Cardiac fibroblast (primary cell): ENCODE data around the gene PTPRJ.

Experiments used
- DNase-seq, 2 donors: peaks; one replicate each; pipeline versions ENCODE4 v3.0.0 to v3.0.0-alpha.2; 2010; ENCODE audit warnings: low read depth in 2 of 2
- H3K4me3 ChIP-seq, 2 donors: replicated peaks in 1 of 2; 1 replicate in 1 of 2; 2 replicates in 1 of 2; pipeline ENCODE4 v1.5.1; 2011; ENCODE audit warnings: low read depth in 2 of 2, low read length in 2 of 2, mild to moderate bottlenecking in 2 of 2, moderate library complexity in 1 of 2
- TF ChIP-seq, protein P1 (sequence below): IDR thresholded peaks from one replicate; pipeline ENCODE4 v1.5.1; 2011; ENCODE audit warnings: low read depth, mild to moderate bottlenecking, low read length, inconsistent platforms

Gene PTPRJ

DNA sequence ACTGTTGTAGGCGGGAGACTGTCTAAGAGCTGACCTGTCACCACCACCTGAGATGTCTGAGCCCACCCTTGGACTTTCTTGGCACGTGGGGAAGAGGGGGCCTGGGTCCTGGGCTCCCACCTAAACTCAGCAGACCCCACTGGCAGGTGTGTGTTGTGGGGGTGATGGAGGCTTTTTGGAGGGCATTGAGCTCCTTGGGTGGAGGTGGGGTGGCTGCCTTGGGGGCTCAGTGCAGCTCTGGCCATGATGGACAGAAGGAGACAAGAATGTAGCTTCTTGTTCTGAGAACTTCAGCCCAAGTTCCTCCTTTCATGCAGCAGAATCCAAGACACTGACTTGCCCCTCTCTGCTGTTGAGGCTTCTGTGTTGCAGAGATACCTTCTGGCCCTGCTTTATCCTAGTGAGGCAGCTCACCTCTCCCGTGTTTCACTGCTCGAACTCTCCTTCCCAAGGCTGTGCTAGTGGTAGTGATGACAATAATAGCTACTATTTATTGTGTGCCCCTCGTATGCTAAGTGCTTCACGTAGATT is 119.6 kb downstream of the PTPRJ start:
- DNase-seq: no peak
- TF ChIP-seq, protein P1, sequence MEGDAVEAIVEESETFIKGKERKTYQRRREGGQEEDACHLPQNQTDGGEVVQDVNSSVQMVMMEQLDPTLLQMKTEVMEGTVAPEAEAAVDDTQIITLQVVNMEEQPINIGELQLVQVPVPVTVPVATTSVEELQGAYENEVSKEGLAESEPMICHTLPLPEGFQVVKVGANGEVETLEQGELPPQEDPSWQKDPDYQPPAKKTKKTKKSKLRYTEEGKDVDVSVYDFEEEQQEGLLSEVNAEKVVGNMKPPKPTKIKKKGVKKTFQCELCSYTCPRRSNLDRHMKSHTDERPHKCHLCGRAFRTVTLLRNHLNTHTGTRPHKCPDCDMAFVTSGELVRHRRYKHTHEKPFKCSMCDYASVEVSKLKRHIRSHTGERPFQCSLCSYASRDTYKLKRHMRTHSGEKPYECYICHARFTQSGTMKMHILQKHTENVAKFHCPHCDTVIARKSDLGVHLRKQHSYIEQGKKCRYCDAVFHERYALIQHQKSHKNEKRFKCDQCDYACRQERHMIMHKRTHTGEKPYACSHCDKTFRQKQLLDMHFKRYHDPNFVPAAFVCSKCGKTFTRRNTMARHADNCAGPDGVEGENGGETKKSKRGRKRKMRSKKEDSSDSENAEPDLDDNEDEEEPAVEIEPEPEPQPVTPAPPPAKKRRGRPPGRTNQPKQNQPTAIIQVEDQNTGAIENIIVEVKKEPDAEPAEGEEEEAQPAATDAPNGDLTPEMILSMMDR: no peak
- H3K4me3 ChIP-seq: no peak overlapping the region

DNA sequence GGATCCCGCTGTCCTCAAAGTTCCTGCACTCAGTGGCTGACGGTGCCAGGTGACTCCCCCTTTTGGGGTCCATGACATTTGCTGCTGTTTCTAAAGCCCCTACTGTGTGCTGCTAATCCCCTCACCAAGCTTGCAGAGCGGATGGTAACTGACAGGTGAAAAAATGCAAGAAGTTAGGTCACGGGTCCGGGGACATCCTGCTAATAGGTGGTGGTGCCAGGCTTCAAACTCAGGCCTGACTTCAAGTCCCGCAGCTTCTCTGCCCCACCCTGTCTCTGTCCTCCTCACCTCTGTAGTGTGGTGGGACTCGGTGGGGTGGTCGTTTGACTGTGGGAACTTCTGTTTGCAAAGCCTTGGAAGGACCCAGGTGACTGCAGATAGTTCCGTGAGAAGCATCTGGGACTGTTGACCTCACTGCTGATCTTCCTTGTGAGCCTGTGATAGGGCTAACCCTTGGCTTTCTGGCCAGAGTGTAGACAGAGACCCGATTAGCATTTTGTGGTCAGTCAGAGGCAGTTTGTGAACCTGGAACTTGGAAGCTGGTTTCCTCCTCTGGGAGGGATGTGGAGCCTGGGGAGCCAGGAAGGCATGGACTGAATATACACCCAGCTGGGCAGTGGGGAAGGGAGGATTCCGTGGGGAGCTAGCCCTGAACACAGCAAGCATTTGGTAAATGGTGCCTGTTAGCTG is 120.8 kb downstream of the PTPRJ start:
- TF ChIP-seq, protein P1: no peak
- no peak overlapping the region for H3K4me3 ChIP-seq
- DNase-seq: no peak

DNA sequence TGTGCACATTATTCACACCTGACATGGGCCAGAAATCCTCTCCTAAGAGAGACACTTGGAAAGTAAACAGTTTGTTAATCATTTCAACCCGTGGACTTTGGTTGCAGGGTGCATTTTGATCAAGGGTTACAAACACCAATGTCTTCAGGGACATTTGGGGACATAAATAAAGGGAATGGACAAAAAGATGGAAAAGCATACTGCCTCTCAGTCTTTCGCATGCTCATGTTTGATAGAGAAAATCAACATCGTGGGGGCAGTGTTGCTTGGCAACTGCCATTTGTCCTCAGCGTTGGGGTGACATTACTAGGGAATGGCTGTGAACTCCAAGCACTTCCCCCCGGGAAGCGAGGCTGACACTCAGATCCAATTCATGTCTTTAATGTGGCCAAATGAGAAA is 121.6 kb downstream of the PTPRJ start:
- DNase-seq: no peak
- H3K4me3 ChIP-seq: no peak overlapping the region
- TF ChIP-seq, protein P1: no peak

DNA sequence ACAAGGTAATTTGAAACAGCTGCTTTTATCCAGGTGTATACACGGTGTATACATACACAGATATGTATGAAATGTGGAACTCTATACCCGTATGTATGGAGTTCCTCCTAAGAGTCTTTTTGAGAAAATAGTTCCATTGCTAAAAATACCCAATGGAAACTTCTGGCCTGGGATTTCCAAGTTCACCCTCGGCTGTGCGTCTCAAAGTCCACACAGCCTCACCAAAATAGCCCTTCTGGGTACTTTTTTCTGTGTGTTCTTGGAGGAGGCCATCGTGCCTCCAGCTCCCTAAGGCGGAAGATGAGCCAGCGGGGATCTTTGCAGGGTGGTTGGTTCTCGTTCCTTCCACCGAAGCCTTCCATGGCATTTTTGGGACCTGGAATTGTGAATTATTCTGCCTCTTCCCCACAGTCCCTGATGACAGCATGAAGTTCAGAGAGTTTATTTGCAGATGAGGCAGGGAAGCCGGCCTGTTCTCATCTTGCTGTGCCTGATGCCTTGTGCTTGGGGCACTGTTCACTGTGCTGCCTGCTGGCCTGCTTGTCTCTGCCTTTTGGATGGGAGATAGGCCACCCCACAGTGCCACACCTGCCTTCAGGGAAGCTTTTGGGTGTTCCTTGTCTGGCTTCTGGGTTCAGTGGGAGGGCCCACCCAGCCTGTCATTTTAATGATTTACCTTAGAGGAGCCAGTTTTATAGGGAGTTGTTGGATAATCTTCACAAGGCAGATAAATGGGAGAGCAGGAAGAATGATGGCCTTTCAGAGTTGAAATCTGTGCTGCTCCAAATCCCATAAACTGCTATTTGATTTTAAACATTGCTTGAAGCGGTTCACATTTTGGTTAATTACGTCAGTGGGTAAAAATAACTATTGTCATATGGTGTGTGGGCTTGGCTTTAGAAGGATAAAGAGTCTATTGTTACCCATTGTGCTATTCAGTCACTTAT is 123.5 kb downstream of the PTPRJ start:
- no peak overlapping the region for H3K4me3 ChIP-seq
- TF ChIP-seq, protein P1: no peak
- DNase-seq: peak; percentile 20 to 22

DNA sequence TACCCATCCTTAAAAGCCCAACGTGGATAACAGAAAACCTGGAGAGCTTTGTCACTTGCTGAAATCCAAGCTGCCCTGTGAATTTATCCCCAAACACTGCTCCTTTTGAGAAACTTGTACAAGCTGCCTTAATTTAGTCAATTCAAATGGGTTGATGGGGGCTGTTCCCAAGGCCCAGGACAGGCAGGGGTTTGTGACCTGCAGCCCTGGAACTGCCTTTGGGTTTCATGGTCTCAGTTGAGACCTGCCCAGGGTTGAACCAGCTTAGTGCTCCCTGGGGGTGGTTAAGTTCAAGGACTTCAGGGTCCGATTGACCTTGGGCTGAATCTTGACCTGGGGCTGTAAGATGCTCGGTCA is 124.2 kb downstream of the PTPRJ start:
- TF ChIP-seq, protein P1: no peak
- no peak overlapping the region for H3K4me3 ChIP-seq
- DNase-seq: no peak

DNA sequence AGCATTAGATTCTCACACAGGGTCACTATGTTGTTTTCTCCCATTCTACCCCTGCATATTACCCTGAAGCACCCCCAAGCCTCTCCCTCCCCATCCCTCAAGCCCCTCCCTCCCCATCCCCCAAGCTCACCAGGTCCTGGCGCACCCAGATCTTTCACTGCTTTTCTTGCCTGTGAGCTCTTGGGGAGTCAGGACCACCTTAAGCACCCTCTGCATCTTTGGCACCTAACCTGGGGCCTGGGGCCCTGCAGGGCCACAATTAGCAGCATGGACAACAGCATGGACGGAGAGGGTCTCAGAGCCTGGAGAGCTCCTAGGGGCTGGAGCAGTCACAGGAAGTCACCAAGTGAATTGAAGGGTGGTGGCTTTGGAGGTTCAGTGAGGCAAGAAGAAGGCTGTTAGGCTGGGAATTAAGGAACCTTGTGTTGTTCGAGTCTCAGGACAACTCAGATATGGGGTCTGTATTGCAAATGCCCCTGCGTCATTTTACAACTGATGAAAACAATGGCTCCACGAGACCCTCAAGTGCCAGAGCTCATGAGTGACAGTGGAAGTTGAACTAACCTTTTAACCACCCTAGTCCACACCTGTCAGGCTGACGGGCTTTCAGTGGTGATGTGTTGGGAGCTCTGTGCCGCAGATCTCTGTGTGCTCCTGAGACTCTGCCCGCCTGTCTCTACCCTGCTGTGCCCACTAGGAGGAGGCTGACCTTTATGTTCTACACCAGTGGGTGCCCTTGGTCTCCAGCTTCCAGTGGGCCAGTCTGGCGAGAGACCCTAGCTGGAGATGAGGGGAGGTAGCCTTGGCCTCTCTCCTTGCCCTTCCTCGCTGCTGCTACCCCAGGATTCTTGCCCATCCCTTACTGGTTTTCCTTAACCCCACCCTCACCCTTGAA is 125.0 kb downstream of the PTPRJ start:
- TF ChIP-seq, protein P1: no peak
- no peak overlapping the region for H3K4me3 ChIP-seq
- DNase-seq: no peak
